GM10266 (cell line): Measurements from ENCODE around the gene FADS6.

Experiments used
- DNase-seq: peaks from one replicate; pipeline ENCODE4 v3.0.0; 2012; ENCODE audit errors: extremely low spot score
- TF ChIP-seq, protein P1 (sequence below): IDR thresholded peaks from 2 replicates; pipeline ENCODE4 v1.5.1; 2012; ENCODE audit warnings: mild to moderate bottlenecking, low read depth; ENCODE audit not compliant: control insufficient read depth, insufficient read depth; ENCODE audit errors: missing control alignments

FADS6 gene

DNA sequence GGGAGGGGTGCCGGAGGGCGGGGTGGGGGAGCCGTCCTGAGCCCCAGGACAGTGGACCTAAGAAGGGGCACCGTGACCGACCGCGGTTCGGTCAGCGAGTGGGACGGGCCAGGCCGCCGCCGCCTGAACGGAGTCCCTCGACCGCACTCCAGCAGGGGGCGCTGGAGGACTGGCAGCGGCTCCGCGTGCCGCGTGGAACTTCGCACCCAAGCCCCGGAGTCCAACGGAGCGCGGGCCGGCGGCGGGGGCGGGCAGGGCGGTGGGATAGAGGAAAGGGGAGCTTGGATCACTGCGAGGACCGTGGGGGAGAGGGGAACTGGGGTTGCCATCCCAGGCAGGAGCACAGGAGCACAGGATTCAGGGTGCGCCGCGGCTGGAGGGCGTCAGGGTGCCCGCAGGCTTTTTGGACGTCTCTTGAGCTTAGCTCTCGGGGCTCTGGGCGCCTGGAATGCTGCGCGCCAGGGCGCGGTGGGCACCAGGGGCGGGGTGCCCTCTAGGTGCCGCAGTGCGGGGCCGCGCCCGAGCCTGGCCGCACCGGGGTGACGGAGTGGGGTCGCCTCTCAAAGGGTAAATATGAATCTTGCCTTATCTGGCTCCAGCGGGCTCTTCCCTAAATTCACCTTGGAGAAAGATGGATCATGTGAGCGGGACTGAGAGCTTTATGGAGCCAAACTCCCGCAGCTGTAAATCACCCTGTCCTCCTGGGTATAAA is 30.3 kb upstream of the FADS6 start:
- TF ChIP-seq, protein P1, sequence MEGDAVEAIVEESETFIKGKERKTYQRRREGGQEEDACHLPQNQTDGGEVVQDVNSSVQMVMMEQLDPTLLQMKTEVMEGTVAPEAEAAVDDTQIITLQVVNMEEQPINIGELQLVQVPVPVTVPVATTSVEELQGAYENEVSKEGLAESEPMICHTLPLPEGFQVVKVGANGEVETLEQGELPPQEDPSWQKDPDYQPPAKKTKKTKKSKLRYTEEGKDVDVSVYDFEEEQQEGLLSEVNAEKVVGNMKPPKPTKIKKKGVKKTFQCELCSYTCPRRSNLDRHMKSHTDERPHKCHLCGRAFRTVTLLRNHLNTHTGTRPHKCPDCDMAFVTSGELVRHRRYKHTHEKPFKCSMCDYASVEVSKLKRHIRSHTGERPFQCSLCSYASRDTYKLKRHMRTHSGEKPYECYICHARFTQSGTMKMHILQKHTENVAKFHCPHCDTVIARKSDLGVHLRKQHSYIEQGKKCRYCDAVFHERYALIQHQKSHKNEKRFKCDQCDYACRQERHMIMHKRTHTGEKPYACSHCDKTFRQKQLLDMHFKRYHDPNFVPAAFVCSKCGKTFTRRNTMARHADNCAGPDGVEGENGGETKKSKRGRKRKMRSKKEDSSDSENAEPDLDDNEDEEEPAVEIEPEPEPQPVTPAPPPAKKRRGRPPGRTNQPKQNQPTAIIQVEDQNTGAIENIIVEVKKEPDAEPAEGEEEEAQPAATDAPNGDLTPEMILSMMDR: peak; percentile 95
- peak; percentile 94 for DNase-seq

- peak; percentile 80 for DNase-seq
Observed at GRCh38 chr17:74922694-74923537, 29.5 kb upstream of the FADS6 start, which contains the start of gene USH1G. USH1G (minus strand) TSS chr17:74923255; CDS start chr17:74923073, 182 bp downstream.

GRCh38 chr17:74922172-74922571 is 28.7 kb upstream of the FADS6 start:
- TF ChIP-seq, protein P1: no peak
- DNase-seq: no peak

More at GRCh38 chr17:74922694-74923537, 29.5 kb upstream of the FADS6 start, which contains the start of gene USH1G:
- TF ChIP-seq, protein P1: no peak

GRCh38 chr17:74921769-74922168 is 28.3 kb upstream of the FADS6 start:
- no peak for DNase-seq
- TF ChIP-seq, protein P1: no peak

DNA sequence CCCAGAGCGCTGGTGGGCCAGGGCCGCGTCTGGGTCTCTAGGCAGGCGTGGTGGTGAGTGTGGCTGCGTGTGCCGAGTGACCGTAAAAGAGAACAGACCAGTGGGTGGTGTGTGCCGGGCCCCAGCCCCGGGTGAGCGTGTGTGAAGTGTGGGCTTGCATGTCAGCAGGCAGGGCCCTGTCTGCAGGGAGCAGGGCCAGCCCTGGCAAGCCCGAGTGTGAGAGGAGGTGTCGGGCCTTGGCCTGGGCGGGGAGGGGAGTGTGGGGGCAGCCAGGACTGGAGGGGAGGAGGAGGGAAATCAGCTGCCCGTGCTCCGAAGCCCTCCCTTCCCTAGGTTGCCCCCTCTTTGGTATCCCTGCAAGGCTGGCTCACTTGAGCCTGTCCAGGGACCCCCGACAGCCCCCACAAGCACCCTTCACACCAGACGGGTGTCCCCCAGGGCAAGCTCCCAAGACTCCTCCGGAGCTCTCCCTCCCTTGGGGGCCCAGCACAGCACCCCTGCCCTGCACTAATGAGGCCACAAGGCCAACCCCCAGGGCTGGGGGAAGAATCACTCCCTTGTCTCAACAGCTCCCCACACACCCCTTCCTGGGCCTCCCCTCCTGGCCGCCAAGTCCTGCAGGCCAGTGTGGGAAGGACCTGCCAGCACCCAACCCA is 27.7 kb upstream of the FADS6 start:
- DNase-seq: no peak
- TF ChIP-seq, protein P1: no peak

- TF ChIP-seq, protein P1: no peak
- DNase-seq: no peak
Observed at GRCh38 chr17:74920642-74921025, 27.2 kb upstream of the FADS6 start.
